Measurements from ENCODE around the gene PPFIBP1.
"Not testable (repeated sequence)": the region's sequence is repeated elsewhere in the genome, so short reads cannot be mapped to it uniquely, and the experiment has no call there.

The PPFIBP1 gene

GRCh38 chr12:27631813-27632491 is 107.9 kb downstream of the PPFIBP1 start:
- no peak for DNase-seq

GRCh38 chr12:27635349-27635972 is 111.5 kb downstream of the PPFIBP1 start:
- DNase-seq = peak; percentile 23

GRCh38 chr12:27636569-27636968 is 112.6 kb downstream of the PPFIBP1 start:
- DNase-seq = not testable (repeated sequence)

- no peak for DNase-seq
These were observed 113.5 kb downstream of the PPFIBP1 start for GRCh38 chr12:27637524-27637923.

DNA sequence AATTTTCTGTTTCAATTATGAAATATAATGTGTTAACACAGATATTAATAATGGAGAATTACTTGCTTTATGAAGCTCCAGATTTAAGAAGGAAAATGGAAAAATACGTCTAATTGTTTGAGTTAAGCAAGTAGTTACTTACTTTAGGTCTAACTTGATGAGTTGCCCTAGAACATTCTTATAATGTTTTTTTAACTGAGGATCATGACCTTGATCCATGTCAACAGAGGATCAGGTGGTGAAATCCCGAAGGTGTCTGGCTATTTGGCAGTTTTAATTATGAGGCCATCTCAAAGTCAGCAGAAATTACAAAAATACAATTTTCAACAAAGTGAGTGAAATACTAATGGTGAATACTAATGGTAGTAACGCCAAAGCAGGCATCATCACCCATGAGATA is 115.3 kb downstream of the PPFIBP1 start:
- DNase-seq = no peak

DNA sequence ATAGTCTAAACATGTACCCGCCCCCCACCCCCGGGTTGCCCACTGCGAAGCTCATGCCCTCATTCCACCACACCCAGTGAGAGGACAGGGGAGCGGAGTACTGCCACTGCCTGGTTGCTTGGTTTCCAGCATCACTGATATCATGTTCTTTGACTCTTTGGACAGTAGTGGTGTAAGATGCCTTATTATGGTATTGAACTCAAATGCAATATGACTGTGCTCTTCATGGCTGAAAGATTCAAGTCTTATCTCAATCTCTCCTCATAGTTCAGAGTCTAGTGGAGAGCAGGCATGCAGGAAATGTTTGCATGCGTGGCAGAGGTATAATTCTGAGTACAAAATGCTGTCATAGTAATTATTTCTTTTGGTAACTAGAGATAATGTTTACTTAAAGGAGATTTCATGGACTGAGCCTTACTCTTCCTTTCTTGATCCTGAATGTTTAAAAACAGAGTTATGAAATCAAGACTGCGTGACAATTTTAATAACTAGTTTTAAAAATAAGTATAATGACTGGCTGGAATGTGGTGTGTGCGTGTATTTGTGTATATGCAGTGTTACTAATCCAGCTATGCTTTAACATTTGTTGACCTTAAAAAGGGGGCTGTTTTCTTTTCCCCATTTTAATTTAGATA is 116.7 kb downstream of the PPFIBP1 start:
- not testable (repeated sequence) for DNase-seq

GRCh38 chr12:27642361-27642760 is 118.4 kb downstream of the PPFIBP1 start:
- not testable (repeated sequence) for DNase-seq

- DNase-seq = not testable (repeated sequence)
These were observed 118.9 kb downstream of the PPFIBP1 start for GRCh38 chr12:27642892-27643291.

DNA sequence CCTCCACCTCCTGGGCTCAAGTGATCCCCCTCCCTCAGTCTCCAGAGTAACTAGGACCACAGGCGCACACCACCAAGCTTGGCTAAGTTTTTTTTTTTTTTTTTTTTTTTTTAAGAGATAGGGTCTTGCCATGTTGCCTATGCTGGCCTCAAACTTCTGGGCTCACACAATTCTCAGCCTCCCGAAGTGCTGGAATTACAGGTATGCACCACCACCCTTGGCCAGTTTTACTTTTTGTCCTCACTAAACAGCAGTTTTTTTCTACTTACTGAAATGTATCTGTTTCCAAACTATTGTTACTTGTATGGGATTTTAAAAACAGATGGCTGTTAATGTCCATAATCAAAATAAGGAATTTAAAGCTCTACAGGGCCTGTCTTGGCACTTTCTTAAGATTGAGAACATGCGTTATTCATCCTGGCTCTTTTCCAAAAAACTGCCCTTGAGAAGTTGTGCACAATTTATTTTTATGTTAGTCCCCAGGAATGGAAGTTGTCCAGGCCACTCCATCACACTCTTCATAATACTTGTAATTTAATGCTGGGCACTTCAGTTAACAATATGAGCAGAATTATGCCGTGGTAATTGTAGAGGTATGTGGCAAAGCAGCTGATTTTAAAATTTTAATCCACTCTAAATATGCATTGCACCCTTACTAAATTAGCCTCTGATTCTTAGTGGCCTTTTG is 120.3 kb downstream of the PPFIBP1 start:
- DNase-seq = no peak

- DNase-seq = no peak
These were observed 121.7 kb downstream of the PPFIBP1 start for GRCh38 chr12:27645671-27646070.

DNA sequence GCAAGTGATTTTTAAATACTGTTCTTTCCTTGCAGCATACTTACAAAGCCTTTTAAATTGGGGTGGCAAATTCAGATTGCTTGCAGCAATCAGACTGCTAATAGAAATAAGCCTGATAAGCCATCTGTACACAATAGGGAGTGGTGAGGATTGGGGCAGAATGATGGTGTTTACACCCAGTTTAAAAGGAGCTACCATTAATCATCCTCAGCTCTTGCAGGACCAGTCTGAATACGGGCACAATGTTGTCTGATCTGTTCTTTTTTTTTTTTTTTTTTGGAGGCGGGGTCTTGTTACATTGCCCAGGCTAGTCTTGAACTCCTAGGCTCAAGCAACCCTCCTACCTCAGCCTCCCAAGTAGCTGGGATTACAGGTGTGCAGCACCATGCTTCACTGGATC is 122.1 kb downstream of the PPFIBP1 start:
- no peak for DNase-seq

GRCh38 chr12:27650011-27650410 is 126.0 kb downstream of the PPFIBP1 start:
- no peak for DNase-seq

GRCh38 chr12:27651201-27651600 is 127.2 kb downstream of the PPFIBP1 start:
- DNase-seq = no peak

- peak; percentile 59 for DNase-seq
These were observed 128.3 kb downstream of the PPFIBP1 start for GRCh38 chr12:27652174-27652763.

DNA sequence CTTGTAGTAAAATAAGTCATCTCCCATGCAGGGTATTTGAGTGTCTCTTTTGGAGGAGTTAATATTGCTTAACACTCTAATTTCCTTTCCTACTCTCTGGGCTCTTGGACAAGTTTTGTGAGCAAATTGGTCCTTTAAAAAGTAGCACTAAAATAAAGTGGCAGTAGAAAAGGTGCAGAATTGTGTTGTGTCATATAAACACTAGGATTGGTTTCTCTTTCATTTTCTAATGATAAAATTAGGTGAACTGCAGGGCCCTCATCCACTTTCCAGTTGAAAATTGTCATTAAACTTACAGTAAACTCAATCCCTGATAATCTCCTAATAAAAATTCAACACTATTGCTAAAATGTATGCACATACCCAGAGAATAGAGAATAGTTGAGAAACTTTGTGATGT is 129.7 kb downstream of the PPFIBP1 start:
- DNase-seq = peak; percentile 12

GRCh38 chr12:27655476-27655875 is 131.5 kb downstream of the PPFIBP1 start:
- DNase-seq = not testable (repeated sequence)

DNA sequence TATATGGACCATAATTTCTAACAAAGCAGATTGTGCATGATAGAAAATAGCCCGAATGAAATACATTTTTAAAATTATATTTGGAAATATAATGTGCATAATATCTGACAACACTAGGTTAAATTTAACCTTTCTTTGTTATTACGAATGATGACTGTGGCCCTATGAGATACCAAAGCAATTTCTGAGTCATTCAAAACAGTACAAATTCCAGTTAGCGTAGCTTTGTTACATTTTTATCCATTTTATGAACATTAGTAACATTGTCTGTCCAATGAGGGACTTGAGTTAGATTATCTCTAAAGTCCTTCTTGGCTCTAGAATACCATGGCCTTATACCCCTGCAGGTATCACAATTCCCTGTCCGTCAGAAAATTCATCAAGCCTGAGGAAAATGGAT is 133.3 kb downstream of the PPFIBP1 start:
- DNase-seq = no peak

DNA sequence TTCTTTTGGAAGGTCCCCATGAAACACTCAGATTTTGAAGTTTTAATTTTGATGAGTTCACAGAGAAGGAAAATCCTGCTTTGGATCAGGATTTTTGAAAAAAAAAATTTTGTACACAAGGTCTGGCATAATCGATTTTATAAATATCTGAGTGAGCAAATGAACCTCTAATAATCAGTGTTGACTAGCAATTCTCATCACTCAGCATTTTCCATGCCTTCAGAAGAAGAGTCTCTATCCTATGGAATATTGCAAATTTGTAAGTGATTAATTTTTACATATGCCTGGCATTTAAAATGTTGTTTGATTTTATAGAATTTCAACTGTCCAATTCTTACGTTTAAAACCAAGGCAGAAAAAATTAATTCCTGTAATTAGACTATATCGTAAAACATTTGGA is 141.7 kb downstream of the PPFIBP1 start:
- no peak for DNase-seq

GRCh38 chr12:27666510-27666909 is 142.5 kb downstream of the PPFIBP1 start:
- DNase-seq = no peak

DNA sequence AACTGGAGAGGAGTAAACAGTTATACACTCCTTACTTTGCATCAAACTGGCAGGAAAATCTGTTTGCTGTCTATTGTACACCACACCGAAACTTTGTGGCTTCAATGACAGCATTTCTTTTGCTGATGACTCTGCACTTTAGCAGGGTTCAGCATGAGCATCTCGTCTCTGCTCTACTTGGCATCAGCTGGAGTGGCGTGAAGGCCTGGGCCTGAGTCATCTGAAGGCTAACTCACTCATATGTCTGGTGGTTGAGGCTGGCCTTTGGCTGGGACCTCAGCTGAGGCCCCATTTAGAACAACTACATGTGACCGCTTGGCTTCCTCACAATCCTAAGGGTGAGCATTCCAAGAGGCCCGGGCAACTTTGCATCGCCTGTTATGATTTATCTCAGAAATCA is 143.5 kb downstream of the PPFIBP1 start:
- peak; percentile 90 for DNase-seq

GRCh38 chr12:27672051-27672450 is 148.0 kb downstream of the PPFIBP1 start:
- no peak for DNase-seq

DNA sequence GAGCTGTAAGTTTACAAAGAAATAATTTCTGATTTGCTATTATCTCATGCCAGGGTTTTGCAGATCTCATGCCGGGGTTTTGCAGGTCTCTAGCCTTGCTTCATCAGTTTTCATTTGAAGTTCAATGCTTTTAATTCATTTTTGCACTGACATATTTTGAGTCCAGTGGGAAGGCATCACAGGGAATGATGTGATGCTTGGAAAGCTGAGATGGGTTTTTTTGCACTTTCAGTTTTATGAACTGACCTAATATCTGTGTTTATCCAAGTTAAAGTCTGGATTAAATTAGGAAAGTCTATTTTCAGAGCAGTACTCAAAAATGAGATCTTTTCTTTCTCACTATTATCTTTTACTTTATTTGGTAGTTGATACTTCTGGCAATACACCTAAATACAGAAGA is 148.6 kb downstream of the PPFIBP1 start:
- DNase-seq = no peak

DNA sequence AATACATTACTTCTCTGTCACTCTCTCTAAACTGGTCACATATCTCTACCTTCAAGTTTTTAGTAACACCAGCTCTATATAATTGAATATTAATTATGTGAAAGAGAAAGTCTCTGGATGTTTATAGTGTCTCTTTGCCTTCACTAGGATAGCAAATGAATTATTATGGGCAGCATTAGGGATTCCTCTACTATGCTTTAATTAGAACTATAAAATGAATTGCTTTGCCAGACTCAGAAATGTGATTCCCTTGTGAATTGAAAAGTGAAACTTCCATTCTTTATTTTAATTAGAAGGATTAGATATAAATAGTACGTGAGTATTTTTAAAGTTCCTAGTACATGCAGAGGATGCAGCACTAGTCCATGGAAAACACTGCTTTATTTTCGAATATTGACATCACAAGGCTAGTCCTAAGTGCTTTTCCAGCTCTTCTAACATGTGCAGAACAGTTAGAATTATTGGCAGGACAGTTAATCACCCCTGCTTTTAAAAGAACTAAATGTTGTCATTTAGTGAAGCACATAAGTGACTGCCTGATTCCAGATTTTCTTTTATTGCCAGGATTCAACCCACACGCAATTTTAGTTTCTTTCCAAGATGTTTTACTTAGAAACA is 149.2 kb downstream of the PPFIBP1 start:
- no peak for DNase-seq

Data from RPMI8226 (cell line).